Measurements from ENCODE around the gene HTR2C.
"Not testable (repeated sequence)": the region's sequence is repeated elsewhere in the genome, so short reads cannot be mapped to it uniquely, and the experiment has no call there.

Gene HTR2C

GRCh38 chrX:114619874-114620273 is 36.0 kb downstream of the HTR2C start:
- no peaks in the 10 kb centered on the region for H3K9me3 ChIP-seq
- no peaks in the 10 kb centered on the region for H3K27me3 ChIP-seq (ENCODE audit: low read depth)
- H3K4me3 ChIP-seq: no peak overlapping the region
- peak in 1 of 2 experiments; percentile 53 for DNase-seq (ENCODE audit: low spot score in 2 of 2)
- no peaks in the 10 kb centered on the region for H3K4me1 ChIP-seq
- H3K36me3 ChIP-seq (replicated peaks): no peaks in the 10 kb centered on the region
- in situ Hi-C loops (cut with MboI; ENCODE audit: low sequenced_read_pairs): no loop called here

- Histone ChIP-seq H3K4me3 (no peak overlapping the region), H3K9me3 (no peaks in the 10 kb centered on the region), H3K4me1 (no peaks in the 10 kb centered on the region), H3K36me3 (replicated peaks) (no peaks in the 10 kb centered on the region), H3K27me3 (ENCODE audit: low read depth) (no peaks in the 10 kb centered on the region)
- in situ Hi-C loops (cut with MboI; ENCODE audit: low sequenced_read_pairs): loop anchor here (25.0 kb wide), 1 partner anchor 336 kb away; no protein-coding TSS in a partner anchor
- peak; percentile 34 to 41 for DNase-seq (ENCODE audit: low spot score in 2 of 2)
These were observed 42.4 kb downstream of the HTR2C start for GRCh38 chrX:114626323-114626722.

GRCh38 chrX:114635986-114636385 is 52.1 kb downstream of the HTR2C start:
- no peaks in the 10 kb centered on the region for H3K27me3 ChIP-seq (ENCODE audit: low read depth)
- no peaks in the 10 kb centered on the region for H3K9me3 ChIP-seq
- H3K4me1 ChIP-seq: peaks cover 6% of the 10 kb centered on the region; the same call in 1 of the 2 replicates
- in situ Hi-C loops (cut with MboI; ENCODE audit: low sequenced_read_pairs): loop anchor here (25.0 kb wide), 1 partner anchor 326 kb away; no protein-coding TSS in a partner anchor
- no peak overlapping the region for H3K4me3 ChIP-seq
- no peak for DNase-seq (ENCODE audit: low spot score in 2 of 2)
- no peaks in the 10 kb centered on the region for H3K36me3 ChIP-seq (replicated peaks)

- in situ Hi-C loops (cut with MboI; ENCODE audit: low sequenced_read_pairs): no loop called here
These were observed 66.5 kb downstream of the HTR2C start for GRCh38 chrX:114650351-114650750.

GRCh38 chrX:114675365-114675764 is 91.5 kb downstream of the HTR2C start:
- no peak overlapping the region for H3K4me3 ChIP-seq
- no peaks in the 10 kb centered on the region for H3K4me1 ChIP-seq
- H3K27me3 ChIP-seq (ENCODE audit: low read depth): no peaks in the 10 kb centered on the region
- in situ Hi-C loops (cut with MboI; ENCODE audit: low sequenced_read_pairs): no loop called here
- DNase-seq (ENCODE audit: low spot score in 2 of 2): no peak
- H3K36me3 ChIP-seq (replicated peaks): no peaks in the 10 kb centered on the region
- H3K9me3 ChIP-seq: no peaks in the 10 kb centered on the region

More at GRCh38 chrX:114650351-114650750, 66.5 kb downstream of the HTR2C start:
- no peak for DNase-seq (ENCODE audit: low spot score in 2 of 2)
- Histone ChIP-seq H3K4me3 (no peak overlapping the region), H3K27me3 (ENCODE audit: low read depth) (no peaks in the 10 kb centered on the region), H3K36me3 (replicated peaks) (no peaks in the 10 kb centered on the region), H3K9me3 (no peaks in the 10 kb centered on the region), H3K4me1 (peaks cover 2% of the 10 kb centered on the region)

- in situ Hi-C loops (cut with MboI; ENCODE audit: low sequenced_read_pairs): not testable (repeated sequence)
These were observed 116.6 kb downstream of the HTR2C start for GRCh38 chrX:114700533-114700932.

GRCh38 chrX:114709406-114709805 is 125.5 kb downstream of the HTR2C start:
- Histone ChIP-seq H3K9me3 (no peaks in the 10 kb centered on the region), H3K27me3 (ENCODE audit: low read depth) (no peaks in the 10 kb centered on the region), H3K4me3 (no peak overlapping the region), H3K4me1 (no peaks in the 10 kb centered on the region), H3K36me3 (replicated peaks) (no peaks in the 10 kb centered on the region)
- no peak for DNase-seq (ENCODE audit: low spot score in 2 of 2)
- in situ Hi-C loops (cut with MboI; ENCODE audit: low sequenced_read_pairs): no loop called here

More at GRCh38 chrX:114700533-114700932, 116.6 kb downstream of the HTR2C start:
- not testable (repeated sequence) for H3K9me3 ChIP-seq; H3K4me3 ChIP-seq; DNase-seq (ENCODE audit: low spot score in 2 of 2); H3K36me3 ChIP-seq (replicated peaks); H3K27me3 ChIP-seq (ENCODE audit: low read depth); H3K4me1 ChIP-seq

GRCh38 chrX:114710571-114710970 is 126.7 kb downstream of the HTR2C start:
- H3K27me3 ChIP-seq (ENCODE audit: low read depth): no peaks in the 10 kb centered on the region
- in situ Hi-C loops (cut with MboI; ENCODE audit: low sequenced_read_pairs): no loop called here
- no peaks in the 10 kb centered on the region for H3K36me3 ChIP-seq (replicated peaks)
- no peaks in the 10 kb centered on the region for H3K4me1 ChIP-seq
- no peak overlapping the region for H3K4me3 ChIP-seq
- H3K9me3 ChIP-seq: no peaks in the 10 kb centered on the region
- DNase-seq (ENCODE audit: low spot score in 2 of 2): no peak

- H3K4me1 ChIP-seq: no peaks in the 10 kb centered on the region
- no peak for DNase-seq (ENCODE audit: low spot score in 2 of 2)
- H3K36me3 ChIP-seq (replicated peaks): no peaks in the 10 kb centered on the region
- in situ Hi-C loops (cut with MboI; ENCODE audit: low sequenced_read_pairs): no loop called here
- no peaks in the 10 kb centered on the region for H3K9me3 ChIP-seq
- H3K4me3 ChIP-seq: no peak overlapping the region
- no peaks in the 10 kb centered on the region for H3K27me3 ChIP-seq (ENCODE audit: low read depth)
These were observed 128.6 kb downstream of the HTR2C start for GRCh38 chrX:114712466-114712865.

GRCh38 chrX:114715096-114715495 is 131.2 kb downstream of the HTR2C start:
- Histone ChIP-seq H3K4me1 (no peaks in the 10 kb centered on the region), H3K27me3 (ENCODE audit: low read depth) (no peaks in the 10 kb centered on the region), H3K36me3 (replicated peaks) (no peaks in the 10 kb centered on the region), H3K9me3 (no peaks in the 10 kb centered on the region), H3K4me3 (no peak overlapping the region)
- DNase-seq (ENCODE audit: low spot score in 2 of 2): no peak
- in situ Hi-C loops (cut with MboI; ENCODE audit: low sequenced_read_pairs): no loop called here

GRCh38 chrX:114717921-114718320 is 134.0 kb downstream of the HTR2C start:
- H3K4me3 ChIP-seq: no peak overlapping the region
- in situ Hi-C loops (cut with MboI; ENCODE audit: low sequenced_read_pairs): no loop called here
- no peaks in the 10 kb centered on the region for H3K9me3 ChIP-seq
- H3K27me3 ChIP-seq (ENCODE audit: low read depth): no peaks in the 10 kb centered on the region
- DNase-seq (ENCODE audit: low spot score in 2 of 2): peak; percentile 35 to 74
- no peaks in the 10 kb centered on the region for H3K4me1 ChIP-seq
- no peaks in the 10 kb centered on the region for H3K36me3 ChIP-seq (replicated peaks)

- Histone ChIP-seq H3K9me3 (no peaks in the 10 kb centered on the region), H3K4me1 (peaks cover 19% of the 10 kb centered on the region), H3K27me3 (ENCODE audit: low read depth) (no peaks in the 10 kb centered on the region), H3K4me3 (no peak overlapping the region), H3K36me3 (replicated peaks) (no peaks in the 10 kb centered on the region)
- in situ Hi-C loops (cut with MboI; ENCODE audit: low sequenced_read_pairs): no loop called here
- peak in 1 of 2 experiments; percentile 98 for DNase-seq (ENCODE audit: low spot score in 2 of 2)
These were observed 182.7 kb downstream of the HTR2C start for GRCh38 chrX:114766541-114766940.

GRCh38 chrX:114774691-114775090 is 190.8 kb downstream of the HTR2C start:
- H3K36me3 ChIP-seq (replicated peaks): no peaks in the 10 kb centered on the region
- peaks cover 7% of the 10 kb centered on the region for H3K4me1 ChIP-seq
- DNase-seq (ENCODE audit: low spot score in 2 of 2): no peak
- H3K27me3 ChIP-seq (ENCODE audit: low read depth): no peaks in the 10 kb centered on the region
- H3K4me3 ChIP-seq: no peak overlapping the region
- in situ Hi-C loops (cut with MboI; ENCODE audit: low sequenced_read_pairs): no loop called here
- no peaks in the 10 kb centered on the region for H3K9me3 ChIP-seq

GRCh38 chrX:114782925-114783324 is 199.0 kb downstream of the HTR2C start:
- DNase-seq (ENCODE audit: low spot score in 2 of 2): no peak
- Histone ChIP-seq H3K4me3 (no peak overlapping the region), H3K4me1 (peaks cover 3% of the 10 kb centered on the region), H3K36me3 (replicated peaks) (no peaks in the 10 kb centered on the region), H3K27me3 (ENCODE audit: low read depth) (no peaks in the 10 kb centered on the region), H3K9me3 (no peaks in the 10 kb centered on the region)
- in situ Hi-C loops (cut with MboI; ENCODE audit: low sequenced_read_pairs): no loop called here

GRCh38 chrX:114787061-114787460 is 203.2 kb downstream of the HTR2C start:
- Histone ChIP-seq H3K27me3 (ENCODE audit: low read depth) (no peaks in the 10 kb centered on the region), H3K4me3 (no peak overlapping the region), H3K9me3 (no peaks in the 10 kb centered on the region; the same call in 1 of the 2 replicates), H3K36me3 (replicated peaks) (no peaks in the 10 kb centered on the region), H3K4me1 (peaks cover 3% of the 10 kb centered on the region; the same call in 1 of the 2 replicates)
- in situ Hi-C loops (cut with MboI; ENCODE audit: low sequenced_read_pairs): no loop called here
- DNase-seq (ENCODE audit: low spot score in 2 of 2): no peak
